Stimulated activated CD4-positive, alpha-beta T cell treated with anti-CD3 and anti-CD28 coated beads, TNF-alpha, amount 100 ng/mL, for 1 hour (primary cell): ENCODE measurements around the gene LDLRAD4.

Source experiments
- DNase-seq, 3 donors: peaks; one replicate each; pipeline ENCODE4 v3.0.0-alpha.2; 2020; ENCODE audit warnings: low read depth in 3 of 3, low spot score in 1 of 3

Gene LDLRAD4

DNA sequence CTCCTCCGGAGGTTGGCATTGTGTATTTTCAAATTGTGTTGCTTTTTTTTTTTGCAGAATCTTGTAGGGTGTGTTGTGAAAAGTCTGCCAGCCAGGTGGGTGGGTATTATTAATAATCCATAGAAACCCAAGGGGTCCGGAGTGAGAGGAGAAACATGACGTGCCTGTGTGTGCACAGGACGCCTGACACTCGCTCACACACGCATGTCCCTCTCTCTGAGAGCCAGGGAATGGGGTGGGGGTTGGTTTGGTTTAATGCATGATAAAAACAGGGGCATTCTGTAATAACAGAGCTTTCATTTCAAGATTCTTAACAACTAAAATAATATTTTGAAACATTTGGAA, 283.0 kb downstream of the LDLRAD4 start:
- no peak for DNase-seq

DNA sequence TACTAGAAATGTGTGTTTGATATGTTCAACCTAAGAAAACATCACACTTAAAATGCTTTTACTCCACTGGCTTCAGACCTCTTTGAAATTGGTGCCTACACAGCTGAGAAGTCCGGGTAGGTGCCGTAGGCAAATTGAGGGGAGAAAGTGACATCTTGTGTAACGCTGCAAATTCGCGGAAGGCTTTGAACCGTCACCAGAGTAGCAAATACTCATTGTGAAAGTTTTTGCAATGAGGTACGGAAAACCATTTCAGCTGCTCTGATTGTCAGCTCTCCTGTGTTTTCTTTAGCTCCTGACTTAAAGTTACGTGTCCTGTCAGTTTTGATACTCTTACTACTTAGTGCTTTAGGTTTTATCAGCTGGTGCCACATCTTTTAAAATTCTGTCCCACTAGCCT, 283.3 kb downstream of the LDLRAD4 start:
- peak in 1 of 3 donors; percentile 8 for DNase-seq

DNA sequence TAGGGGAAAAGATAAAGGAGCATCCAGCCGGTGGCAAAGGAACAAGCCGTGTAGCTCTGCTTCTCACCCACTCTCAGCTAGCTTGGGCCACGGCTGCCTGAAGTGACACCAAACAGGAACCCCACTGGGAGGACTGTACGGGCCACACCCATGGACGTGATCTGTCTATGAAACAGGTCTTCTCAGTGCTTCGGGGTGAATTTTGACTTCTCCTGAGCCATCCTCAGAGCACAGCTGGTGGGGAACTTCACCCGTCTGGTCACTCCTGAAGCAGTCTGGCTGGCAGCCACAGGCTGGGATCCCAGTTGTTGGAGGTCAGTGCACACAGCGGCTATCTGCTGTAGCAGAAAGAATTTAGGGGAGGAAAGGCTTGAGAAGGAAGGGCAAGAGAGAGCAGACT, 284.0 kb downstream of the LDLRAD4 start:
- no peak for DNase-seq

DNA sequence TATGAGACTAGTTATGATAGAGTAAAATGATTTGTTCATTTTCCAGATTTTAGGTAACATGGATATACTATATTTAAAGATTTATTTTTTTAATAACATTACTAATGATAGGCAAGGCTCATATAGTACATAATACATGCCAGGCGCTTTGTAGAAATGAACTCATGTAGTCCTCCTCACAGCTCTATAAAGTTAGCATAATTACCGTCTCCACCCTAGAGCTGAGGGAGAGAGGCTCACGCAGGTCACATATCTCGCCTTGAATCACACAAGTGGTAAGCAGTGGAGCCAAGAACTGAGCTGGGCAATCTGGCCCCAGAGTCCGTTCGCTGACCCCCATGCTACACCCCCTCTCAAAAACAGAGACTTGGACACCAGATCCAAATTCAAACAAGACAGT, 285.3 kb downstream of the LDLRAD4 start:
- no peak for DNase-seq

DNA sequence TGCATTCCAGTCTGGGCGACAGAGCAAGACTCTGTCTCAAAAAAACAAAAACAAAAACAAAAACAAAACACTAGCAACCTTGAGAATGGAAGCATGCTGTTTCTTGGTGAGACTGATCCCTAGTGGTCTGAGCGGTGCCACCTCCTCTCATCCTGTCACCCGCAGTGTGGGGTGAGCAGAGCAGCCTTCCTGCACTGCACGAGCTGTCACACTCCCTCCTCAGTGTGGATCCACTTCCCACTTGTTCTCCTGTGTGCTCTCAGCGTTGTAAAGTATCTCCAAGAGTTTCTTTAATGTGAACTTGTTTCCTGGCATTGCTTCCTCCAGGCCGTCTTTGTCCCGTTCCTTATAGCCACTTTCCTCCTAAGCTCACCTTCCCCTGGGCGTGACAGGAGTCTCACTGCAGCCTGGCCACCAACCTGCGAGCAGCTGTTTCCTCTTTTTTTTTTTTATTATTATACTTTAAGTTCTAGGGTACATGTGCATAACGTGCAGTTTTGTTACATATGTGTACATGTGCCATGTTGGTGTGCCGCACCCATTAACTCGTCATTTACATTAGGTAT, 287.3 kb downstream of the LDLRAD4 start:
- no peak for DNase-seq

DNA sequence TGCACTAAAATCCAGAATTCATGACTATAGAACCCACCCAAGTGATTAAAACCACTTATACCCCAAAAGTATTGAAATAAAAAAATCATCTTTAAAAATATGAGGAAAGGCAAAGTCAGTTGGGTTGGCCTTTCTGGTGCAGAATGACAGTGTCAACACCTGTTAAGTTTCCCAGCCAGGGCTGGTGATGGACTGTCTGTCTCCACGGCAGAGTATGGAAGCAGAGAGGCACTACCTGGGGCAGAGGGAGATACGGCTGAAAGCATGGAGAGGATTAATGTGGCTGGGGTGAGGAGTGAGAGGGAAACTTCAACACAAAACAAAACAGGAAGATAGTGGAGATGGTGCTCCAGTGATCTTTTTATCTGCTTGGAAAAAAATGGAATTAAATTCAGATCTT, 292.0 kb downstream of the LDLRAD4 start:
- DNase-seq = no peak

DNA sequence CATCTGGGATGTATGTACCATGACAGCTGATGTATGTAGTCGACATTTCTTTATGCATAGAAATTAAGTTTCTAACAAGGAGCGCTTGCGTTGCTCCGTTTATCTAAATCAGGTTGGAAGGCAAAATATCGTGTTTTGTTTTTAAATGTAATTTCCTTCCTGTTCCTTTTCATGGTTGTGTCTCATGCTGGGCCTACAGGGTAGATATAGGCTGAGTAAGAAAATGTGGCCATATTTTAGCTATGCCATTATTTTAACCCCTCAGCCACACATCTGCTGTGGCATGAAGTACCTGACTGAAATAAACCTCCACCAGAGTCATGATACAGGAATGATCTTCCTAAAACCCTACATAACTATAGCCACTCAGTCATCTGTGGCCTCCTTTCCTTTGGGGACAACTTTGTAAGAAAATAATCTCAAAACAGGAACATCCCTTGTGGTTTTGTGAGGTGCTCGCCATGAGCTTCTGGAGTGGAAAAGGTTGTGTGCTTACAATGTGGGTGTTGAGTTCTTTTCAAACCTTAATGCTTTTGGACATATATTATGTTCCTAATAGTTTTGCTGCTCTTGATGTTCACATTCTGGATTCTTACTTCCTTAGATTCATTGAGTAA, 293.5 kb downstream of the LDLRAD4 start:
- no peak for DNase-seq

DNA sequence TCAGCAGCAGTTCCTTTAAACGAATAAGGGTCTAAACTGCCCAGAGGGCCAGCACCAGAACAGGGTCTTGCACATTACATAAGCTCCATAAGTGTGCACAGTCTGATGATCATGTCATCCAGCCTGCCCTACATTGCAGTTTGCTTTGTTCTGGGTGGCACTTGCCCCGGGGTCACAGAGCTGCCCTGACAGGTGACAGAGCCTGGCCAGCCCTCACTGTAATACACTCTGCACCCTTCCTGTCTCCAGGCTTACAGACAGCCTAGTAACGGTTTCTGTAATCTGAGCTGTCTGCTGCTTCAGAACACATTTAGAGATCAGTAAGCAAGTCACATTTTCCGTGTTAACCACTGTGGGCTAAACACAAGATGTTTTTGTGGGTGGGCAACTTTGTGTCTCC, 294.5 kb downstream of the LDLRAD4 start:
- DNase-seq = no peak

DNA sequence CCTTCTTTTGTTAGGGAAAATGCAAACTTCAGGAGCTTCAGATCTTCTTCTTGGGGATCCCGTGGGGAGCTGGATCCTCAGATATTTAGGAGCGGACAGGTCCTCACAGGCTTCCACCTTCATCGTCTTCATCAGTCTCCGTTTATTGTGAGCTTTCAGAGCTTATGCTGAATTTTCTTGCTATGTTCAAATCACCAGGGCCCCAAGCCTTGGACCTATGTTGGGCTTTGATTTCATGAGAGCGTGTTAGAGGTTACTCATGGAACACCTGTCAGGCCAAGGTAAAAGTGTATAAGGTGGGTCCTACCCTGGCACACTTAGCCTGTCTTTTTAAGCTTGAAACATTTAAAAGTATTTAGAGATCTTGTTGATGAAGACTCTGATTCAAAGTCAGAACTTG, 294.9 kb downstream of the LDLRAD4 start:
- DNase-seq = no peak

DNA sequence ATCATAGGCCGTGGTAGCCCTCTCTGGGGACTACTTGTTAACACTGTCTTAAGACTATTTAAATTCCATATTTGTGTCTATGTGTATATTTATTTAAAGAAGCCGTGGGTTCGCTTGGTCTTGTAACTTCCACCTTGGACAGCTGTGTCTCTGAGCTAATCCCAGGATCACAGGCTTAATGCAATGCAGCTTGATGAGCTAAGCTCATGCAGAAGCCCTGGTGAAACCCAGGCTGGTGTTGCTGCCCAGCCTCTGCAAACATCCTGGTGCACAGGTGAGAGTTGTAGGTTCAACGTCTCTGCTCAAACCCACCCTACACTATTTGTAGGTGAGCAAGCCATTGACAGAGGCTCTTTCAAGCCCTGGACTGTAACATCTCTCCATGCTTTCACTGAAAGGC, 296.0 kb downstream of the LDLRAD4 start:
- no peak for DNase-seq

DNA sequence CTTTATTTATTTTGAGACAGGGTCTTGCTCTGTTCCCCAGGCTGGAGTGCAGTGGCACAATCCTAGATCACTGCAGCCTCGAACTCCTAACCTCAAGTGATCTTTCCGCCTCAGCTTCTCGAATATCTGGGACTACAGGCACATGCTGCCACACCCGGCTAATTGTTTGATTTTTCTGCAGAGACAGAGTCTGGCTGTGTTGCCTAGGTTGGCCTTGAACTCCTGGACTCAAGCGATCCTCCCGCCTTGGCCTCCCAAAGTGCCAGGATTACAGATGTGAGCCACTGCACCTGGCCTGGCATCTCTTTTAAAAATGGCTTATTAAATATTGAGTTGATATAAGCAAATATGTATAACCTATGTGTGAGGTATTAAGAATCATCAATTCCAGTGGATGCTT, 298.3 kb downstream of the LDLRAD4 start:
- no peak for DNase-seq

DNA sequence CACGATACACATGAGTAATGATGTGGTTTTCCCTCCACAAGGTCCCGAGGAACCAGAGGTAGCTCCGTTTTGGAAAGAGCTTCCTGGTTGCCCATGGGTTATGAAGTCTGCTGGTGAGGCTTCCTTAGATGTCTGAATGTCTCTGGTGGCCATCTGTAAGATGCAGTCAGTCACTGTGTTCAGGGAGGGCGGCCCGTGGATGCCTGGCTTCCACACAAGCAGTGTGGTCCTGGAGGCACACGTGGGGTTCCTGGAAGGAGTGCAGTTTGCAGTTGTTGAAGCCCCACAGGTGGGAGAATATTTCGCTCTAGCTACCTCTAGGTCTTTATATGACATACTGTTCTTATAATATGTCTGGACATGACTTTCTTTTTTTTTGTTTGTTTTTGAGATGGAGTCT, 298.8 kb downstream of the LDLRAD4 start:
- DNase-seq = no peak

DNA sequence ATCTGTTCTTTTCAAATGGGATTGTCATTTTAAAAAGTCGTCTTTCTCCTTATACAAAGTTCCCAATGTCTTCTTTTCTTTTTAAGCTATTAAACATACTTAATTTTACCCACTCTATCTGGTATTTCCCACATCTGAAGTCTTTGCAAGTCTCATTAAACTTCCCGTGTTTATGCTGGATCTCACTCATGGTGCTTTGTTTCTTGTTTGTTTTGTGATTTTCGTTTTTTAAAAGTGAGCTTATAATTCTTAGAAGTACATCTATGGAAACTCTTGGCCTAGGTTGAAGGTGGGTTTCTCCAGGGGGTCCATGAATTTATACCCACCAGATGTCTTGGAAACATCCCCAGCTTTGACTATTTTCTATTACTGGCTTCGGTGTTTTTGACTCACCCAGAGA, 299.8 kb downstream of the LDLRAD4 start:
- DNase-seq = no peak

DNA sequence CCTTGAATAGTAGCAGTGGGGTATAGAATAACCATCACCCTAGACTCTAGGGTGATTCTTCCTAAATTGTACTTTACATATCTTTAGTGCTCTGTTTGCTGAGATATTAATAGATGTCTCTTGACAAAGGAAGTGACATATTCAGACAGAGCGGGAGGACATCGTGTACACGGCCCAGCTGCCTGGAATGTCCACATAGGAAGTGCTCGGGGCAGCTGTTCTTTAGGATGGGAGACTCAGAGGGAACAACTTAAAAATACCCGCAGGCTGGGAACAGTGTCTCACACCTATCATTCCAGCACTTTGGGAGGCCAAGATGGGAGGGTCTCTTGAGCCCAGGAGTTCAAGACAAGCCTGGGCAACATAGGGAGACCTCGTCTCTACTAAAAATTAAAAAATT, 301.7 kb downstream of the LDLRAD4 start:
- DNase-seq = no peak

DNA sequence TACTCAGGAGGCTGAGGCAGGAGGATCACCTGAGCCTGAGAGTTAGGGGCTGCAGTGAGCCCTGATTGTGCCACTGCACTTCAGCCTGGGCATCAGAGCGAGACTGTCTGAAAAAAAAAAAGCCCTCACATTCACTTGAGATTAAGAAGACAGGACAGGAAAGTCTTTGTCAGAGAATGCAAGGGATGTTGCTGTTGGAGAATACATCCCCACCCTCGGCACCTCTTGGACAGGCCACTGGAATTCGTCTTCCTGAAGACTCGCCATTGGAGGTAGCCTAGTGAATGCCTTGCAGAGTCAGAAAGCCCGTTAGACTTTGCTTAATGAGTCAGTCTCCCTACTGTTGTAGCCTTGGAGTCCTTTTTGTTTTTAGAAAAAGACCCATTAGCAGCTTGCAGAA, 302.2 kb downstream of the LDLRAD4 start:
- no peak for DNase-seq

DNA sequence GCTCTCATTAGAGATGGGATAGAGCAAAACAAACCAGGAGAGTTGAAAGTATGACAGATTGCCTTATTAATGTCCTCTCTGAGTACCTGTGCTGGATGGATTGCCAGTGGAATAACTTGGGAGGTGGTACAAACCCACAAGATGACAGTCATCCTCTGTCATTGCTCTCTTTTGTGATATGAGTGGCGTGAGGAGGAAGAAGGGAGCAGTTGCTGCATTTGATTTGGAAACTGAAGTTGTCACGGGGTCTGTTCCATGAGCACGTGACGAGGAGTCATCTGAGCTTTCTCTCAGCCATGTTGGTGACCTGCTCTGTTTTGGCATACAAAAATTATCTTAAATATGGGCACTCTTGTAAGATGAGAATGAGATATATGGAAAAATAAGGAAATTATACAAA, 302.9 kb downstream of the LDLRAD4 start:
- DNase-seq = no peak

DNA sequence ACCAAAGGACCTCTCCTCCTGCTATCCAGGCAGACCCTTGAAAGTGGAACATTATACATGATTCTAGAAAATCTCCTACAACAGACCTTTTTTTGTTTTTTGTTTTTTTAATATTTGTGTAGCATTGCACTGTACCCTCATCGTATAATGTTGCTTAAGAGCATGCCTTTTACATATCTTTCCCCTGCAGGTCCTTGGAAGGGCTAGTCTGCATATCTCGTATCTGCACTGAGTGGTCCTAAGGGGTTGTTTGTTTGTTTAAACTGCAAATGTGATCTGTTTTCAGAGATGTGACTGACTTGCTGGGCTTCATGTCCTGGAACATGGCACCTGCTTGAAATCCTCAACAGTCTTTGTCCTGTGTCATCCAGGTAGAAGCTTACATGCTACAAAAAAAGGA, 303.7 kb downstream of the LDLRAD4 start:
- DNase-seq = no peak

DNA sequence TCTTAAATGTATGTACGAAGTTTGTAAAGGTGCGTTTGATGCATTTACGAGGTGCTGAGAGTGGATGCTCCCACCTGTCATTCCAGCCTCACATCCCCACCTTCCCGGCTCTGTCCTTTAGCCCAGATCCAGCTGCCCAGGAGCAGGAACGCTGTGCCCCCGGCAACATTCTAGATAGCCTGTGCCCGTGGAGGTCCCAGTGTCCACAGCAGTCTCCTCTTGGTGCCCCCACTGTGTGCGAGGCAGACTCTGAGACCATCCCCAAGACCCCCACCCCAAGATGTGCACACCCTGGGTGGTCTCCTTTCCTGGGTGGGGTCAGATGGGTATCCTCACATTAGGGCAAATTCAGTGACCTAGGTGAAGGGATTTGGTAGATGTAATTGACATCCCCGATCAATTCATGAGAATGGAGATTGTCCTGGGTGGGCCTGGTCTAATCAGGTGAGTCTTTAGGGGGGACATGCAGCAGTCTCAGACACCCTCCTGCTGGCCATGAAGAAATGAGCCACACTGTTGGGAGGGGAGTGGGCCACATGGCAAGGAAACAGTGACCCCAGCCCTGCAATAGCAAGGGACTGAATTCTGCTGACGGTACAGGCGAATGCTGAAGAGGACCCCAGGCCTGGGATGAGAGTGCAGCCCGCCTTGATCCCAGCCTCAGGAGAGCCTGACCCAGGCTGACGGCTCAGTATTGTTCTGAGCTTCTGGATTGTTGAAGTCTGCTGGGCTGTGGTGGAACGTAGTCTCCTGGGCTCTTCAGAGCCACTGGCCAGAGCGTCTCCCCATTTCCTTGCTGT, 304.5 kb downstream of the LDLRAD4 start:
- no peak for DNase-seq

DNA sequence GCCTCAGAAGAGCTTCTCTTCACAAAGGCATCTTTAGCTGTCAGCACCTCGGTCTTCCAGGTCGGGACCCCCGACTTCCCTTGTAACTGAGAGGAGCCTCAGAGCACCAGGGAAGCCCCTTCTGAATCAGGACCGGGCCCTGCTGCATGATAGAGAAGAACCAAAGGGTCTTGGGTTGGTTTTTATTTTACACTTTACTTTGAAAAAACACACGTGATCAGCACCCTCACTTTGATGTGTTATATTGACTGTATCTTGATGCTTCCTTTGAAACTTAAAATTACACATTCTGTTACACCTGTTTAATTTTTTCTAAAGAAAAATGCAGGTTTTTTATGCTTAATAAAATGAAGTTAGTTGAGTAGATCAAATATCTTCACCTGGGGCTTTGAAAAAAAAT, 305.5 kb downstream of the LDLRAD4 start:
- no peak for DNase-seq

DNA sequence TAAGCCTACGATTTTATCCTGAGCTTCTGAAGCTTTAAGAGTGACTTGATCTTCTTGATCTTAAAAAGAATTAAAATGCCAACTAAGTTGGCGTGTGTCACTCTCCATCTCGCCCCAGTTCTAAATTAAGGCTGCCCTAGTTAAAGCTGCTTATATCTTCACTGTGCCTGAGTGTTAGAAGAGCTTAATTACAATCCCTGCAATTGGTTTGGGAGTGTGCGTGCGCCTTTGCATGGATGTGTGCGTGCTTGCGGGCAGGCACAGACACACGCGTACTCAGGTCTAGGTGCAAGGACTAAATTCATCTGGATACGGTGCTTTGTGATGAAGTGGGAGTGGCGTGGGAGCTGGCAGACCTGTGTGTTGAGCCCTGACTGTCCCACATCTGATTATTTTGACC, 306.3 kb downstream of the LDLRAD4 start:
- DNase-seq = no peak

DNA sequence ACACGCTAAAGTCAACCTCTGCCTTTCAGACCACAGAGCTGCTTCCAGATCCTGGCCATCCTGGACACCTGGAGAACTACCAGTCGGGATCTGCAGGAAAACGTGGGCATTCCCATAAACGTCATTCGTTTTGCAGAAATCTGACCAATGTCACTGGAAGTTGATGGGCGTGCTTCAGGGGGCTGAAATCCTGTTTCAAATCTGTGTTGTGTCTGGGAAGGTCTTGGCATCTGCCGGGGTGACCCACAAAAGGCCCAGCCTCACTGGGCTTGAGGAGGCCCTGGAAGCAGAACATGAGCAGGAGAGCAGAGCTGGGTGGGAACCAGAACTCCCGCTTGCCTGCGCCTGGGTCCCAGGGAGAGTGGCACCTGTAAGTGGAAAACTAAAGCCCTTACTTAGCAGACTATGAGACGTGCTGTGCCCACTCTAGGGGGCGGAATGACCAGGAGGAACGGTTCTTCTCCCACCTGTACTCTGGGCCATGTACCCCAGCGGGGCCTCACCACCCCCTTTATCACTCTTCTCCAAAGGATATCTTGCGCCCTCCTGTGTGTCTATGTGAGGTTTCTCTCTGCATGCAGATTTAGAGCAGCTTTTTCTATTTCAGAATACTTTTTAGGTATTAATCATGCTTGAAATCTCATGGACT, 306.9 kb downstream of the LDLRAD4 start:
- DNase-seq = no peak

DNA sequence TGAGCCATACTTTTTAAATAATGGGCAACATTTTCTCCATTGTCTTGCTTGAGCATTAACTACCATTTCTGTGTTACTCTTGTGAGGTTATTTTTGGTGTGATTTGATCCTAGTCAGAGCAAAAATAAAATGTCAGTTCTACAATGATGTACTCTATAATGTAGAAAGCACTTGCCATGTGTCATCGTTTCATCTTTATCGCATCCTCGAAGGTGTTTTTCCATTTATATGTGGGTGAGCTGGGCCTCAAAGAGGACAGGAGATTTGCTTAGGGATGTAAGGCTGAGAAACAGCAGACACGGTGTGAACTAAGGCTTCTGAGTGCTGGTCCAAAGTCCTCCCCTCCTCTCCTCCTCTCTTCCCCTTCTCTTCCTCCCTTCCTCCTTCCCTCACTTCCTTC, 308.0 kb downstream of the LDLRAD4 start:
- no peak for DNase-seq
